ENCODE data around the gene WDFY4.

WDFY4 gene

GRCh38 chr10:48690791-48691660 lies 6.4 kb downstream of the WDFY4 start:
- DNase-seq (ENCODE audit: low read depth): no peak

GRCh38 chr10:48691812-48692528 lies 7.3 kb downstream of the WDFY4 start:
- no peak for DNase-seq (ENCODE audit: low read depth)

GRCh38 chr10:48692748-48693147 lies 8.1 kb downstream of the WDFY4 start:
- no peak for DNase-seq (ENCODE audit: low read depth)

GRCh38 chr10:48693206-48693605 lies 8.5 kb downstream of the WDFY4 start:
- DNase-seq (ENCODE audit: low read depth): no peak

GRCh38 chr10:48694371-48695030 lies 9.8 kb downstream of the WDFY4 start:
- no peak for DNase-seq (ENCODE audit: low read depth)

GRCh38 chr10:48695636-48696534 lies 11.2 kb downstream of the WDFY4 start:
- no peak for DNase-seq (ENCODE audit: low read depth)

- no peak for DNase-seq (ENCODE audit: low read depth)
These were observed 11.8 kb downstream of the WDFY4 start for GRCh38 chr10:48696535-48696873.

- DNase-seq (ENCODE audit: low read depth): no peak
These were observed 12.4 kb downstream of the WDFY4 start for GRCh38 chr10:48697091-48697490.

- no peak for DNase-seq (ENCODE audit: low read depth)
These were observed 13.4 kb downstream of the WDFY4 start for GRCh38 chr10:48697821-48698764.

- DNase-seq (ENCODE audit: low read depth): no peak
These were observed 14.4 kb downstream of the WDFY4 start for GRCh38 chr10:48699011-48699627.

- no peak for DNase-seq (ENCODE audit: low read depth)
These were observed 15.4 kb downstream of the WDFY4 start for GRCh38 chr10:48700071-48700470.

GRCh38 chr10:48700493-48700892 lies 15.8 kb downstream of the WDFY4 start:
- DNase-seq (ENCODE audit: low read depth): no peak

- no peak for DNase-seq (ENCODE audit: low read depth)
These were observed 16.6 kb downstream of the WDFY4 start for GRCh38 chr10:48701139-48701901.

GRCh38 chr10:48701941-48702340 lies 17.3 kb downstream of the WDFY4 start:
- no peak for DNase-seq (ENCODE audit: low read depth)

- no peak for DNase-seq (ENCODE audit: low read depth)
These were observed 19.0 kb downstream of the WDFY4 start for GRCh38 chr10:48703531-48704122.

- no peak for DNase-seq (ENCODE audit: low read depth)
These were observed 19.5 kb downstream of the WDFY4 start for GRCh38 chr10:48704156-48704555.

- DNase-seq (ENCODE audit: low read depth): no peak
These were observed 20.8 kb downstream of the WDFY4 start for GRCh38 chr10:48705401-48705938.

- no peak for DNase-seq (ENCODE audit: low read depth)
These were observed 22.8 kb downstream of the WDFY4 start for GRCh38 chr10:48707472-48707871.

- DNase-seq (ENCODE audit: low read depth): no peak
These were observed 23.5 kb downstream of the WDFY4 start for GRCh38 chr10:48708144-48708543.
